Tibial nerve (tissue), 4 donors: Measurements from ENCODE around the gene PNPLA6. TPM values are rescaled to one million over a fixed set of nuclear protein-coding genes. Genes with fewer than 3 reads are reported as not detected.

Source experiments
- DNase-seq, 2 donors: peaks; one replicate each; pipeline ENCODE4 v3.0.0-alpha.2; 2019; ENCODE audit warnings: low spot score in 2 of 2
- H3K27ac ChIP-seq, 4 donors: fragments of 200-600 bp; sonication (generic) in 3 of 4; one replicate each; pipeline ENCODE4 v1.5.1; 2017 to 2019; ENCODE audit warnings: mild to moderate bottlenecking in 1 of 4
- H3K27me3 ChIP-seq, 2 donors: fragments of 200-600 bp; sonication (generic) in 1 of 2; one replicate each; pipeline versions ENCODE4 v1.5.1 to v1.6.0; 2017 to 2019
- H3K36me3 ChIP-seq, 3 donors: fragments of 200-600 bp; sonication (generic); one replicate each; pipeline ENCODE4 v1.5.1; 2018 to 2019
- H3K4me1 ChIP-seq, 4 donors: fragments of 200-600 bp; sonication (generic) in 3 of 4; one replicate each; pipeline ENCODE4 v1.5.1; 2017 to 2019
- H3K4me3 ChIP-seq, 4 donors: fragments of 200-600 bp; sonication (generic) in 3 of 4; one replicate each; pipeline ENCODE4 v1.5.1; 2017 to 2019; ENCODE audit warnings: mild to moderate bottlenecking in 1 of 4, moderate library complexity in 1 of 4
- H3K9me3 ChIP-seq, 4 donors: fragments of 200-600 bp; sonication (generic) in 3 of 4; one replicate each; pipeline ENCODE4 v1.5.1; 2017 to 2019
- EP300 ChIP-seq, 2 donors: sonication (generic); formaldehyde crosslinking; IDR thresholded peaks; one replicate each; pipeline ENCODE4 v1.6.1; 2017; ENCODE audit warnings: antibody characterized with exemption in 2 of 2, mild to moderate bottlenecking in 1 of 2
- POLR2A ChIP-seq, 2 donors: fragments of 450-650 bp; IDR thresholded peaks; one replicate each; pipeline ENCODE4 v1.6.1; 2017; ENCODE audit warnings: antibody characterized with exemption in 2 of 2, mild to moderate bottlenecking in 2 of 2, moderate library complexity in 2 of 2
- WGBS, 2 donors: methylation state at CpG; one replicate each; pipeline ENCODE4 v1.1.5; 2018; 5-methylcytosine and 5-hydroxymethylcytosine counted together
- total RNA-seq, 4 donors: library from RNA; depleted of rRNA; stranded (reverse); fragments of >200 nt; gene quantifications; one replicate each; pipeline ENCODE4 v1.1.0, GENCODE V29; 2016
- TF ChIP-seq, protein P1 (sequence below), 5 experiments: fragments of 200-600 bp in 3 of 5; fragments of 450-650 bp in 2 of 5; sonication (generic) in 3 of 5; IDR thresholded peaks; one replicate each; pipeline ENCODE4 v1.5.1; 2016 to 2019; ENCODE audit warnings: antibody characterized with exemption in 5 of 5, mild to moderate bottlenecking in 3 of 5, moderate library complexity in 2 of 5

Gene PNPLA6
- total RNA-seq, 4 donors from 2014 or later: 66.3 to 138 (median 68.3) TPM

DNA sequence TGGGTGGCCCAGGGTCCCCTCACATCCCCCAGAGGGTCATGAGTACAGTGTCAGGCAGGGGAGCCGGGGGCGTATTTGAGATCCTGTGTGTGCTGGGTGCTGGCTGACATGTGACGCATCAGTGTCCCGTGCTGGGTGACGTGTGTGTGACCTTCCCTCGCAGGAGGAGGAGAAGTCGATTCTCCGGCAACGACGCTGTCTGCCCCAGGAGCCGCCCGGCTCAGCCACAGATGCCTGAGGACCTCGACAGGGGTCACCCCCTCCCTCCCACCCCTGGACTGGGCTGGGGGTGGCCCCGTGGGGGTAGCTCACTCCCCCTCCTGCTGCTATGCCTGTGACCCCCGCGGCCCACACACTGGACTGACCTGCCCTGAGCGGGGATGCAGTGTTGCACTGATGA, 25.8 kb downstream of the PNPLA6 start:
- Histone ChIP-seq H3K4me3 (no peak overlapping the region), H3K36me3 (peaks cover 2 to 70% (median 11%) of the 10 kb centered on the region in 3 donors), H3K9me3 (peaks cover 0 to 7% (median 0%) of the 10 kb centered on the region in 4 donors), H3K27me3 (no peaks in the 10 kb centered on the region), H3K4me1 (no peaks in the 10 kb centered on the region), H3K27ac (no peak overlapping the region)
- DNase-seq: no peak
- 80 to 92% methylated on average over 7 to 17 of the region's 17 CpGs for WGBS, 2 donors
- TF ChIP-seq, protein P1, sequence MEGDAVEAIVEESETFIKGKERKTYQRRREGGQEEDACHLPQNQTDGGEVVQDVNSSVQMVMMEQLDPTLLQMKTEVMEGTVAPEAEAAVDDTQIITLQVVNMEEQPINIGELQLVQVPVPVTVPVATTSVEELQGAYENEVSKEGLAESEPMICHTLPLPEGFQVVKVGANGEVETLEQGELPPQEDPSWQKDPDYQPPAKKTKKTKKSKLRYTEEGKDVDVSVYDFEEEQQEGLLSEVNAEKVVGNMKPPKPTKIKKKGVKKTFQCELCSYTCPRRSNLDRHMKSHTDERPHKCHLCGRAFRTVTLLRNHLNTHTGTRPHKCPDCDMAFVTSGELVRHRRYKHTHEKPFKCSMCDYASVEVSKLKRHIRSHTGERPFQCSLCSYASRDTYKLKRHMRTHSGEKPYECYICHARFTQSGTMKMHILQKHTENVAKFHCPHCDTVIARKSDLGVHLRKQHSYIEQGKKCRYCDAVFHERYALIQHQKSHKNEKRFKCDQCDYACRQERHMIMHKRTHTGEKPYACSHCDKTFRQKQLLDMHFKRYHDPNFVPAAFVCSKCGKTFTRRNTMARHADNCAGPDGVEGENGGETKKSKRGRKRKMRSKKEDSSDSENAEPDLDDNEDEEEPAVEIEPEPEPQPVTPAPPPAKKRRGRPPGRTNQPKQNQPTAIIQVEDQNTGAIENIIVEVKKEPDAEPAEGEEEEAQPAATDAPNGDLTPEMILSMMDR (IDR thresholded peaks at IDR 0.05): no peak
- TF ChIP-seq POLR2A (IDR thresholded peaks at IDR 0.05) (no peak), EP300 (IDR thresholded peaks at IDR 0.05) (no peak)

GRCh38 chr19:7562646-7563393, 27.3 kb downstream of the PNPLA6 start:
- 52 to 56% methylated on average over 16 of the region's 16 CpGs for WGBS, 2 donors
- TF ChIP-seq EP300 (IDR thresholded peaks at IDR 0.05): no peak
- no peak for TF ChIP-seq POLR2A (IDR thresholded peaks at IDR 0.05)
- TF ChIP-seq, protein P1 (IDR thresholded peaks at IDR 0.05): no peak

DNA sequence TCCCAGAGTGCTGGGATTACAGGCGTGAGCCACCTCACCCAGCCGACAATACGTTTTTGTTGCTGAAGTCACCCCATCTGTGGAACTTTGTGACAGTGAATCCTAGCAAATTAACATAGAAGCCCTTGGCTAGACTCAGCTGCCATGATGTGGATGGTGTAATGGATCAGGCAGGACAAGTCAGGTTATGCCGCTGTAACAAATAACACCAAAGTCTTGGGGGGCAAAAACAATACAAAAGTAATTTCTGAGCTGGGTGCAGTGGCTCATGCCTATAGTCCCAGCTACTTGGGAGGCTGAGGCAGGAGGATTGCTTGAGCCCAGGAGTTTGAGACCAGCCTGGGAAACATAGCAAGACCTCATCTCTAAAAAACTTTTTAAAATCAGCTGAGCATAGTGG, 29.3 kb downstream of the PNPLA6 start:
- Histone ChIP-seq H3K36me3 (peaks cover 0 to 35% (median 0%) of the 10 kb centered on the region in 3 donors), H3K4me3 (no peak overlapping the region), H3K4me1 (no peaks in the 10 kb centered on the region), H3K27ac (no peak overlapping the region), H3K9me3 (peaks cover 0 to 7% (median 0%) of the 10 kb centered on the region in 4 donors), H3K27me3 (no peaks in the 10 kb centered on the region)
- WGBS, 2 donors: 85 to 96% methylated on average over 4 of the region's 4 CpGs
- TF ChIP-seq, protein P1 (IDR thresholded peaks at IDR 0.05): no peak
- no peak for TF ChIP-seq POLR2A (IDR thresholded peaks at IDR 0.05)
- no peak for TF ChIP-seq EP300 (IDR thresholded peaks at IDR 0.05)
- no peak for DNase-seq

More at GRCh38 chr19:7562646-7563393, 27.3 kb downstream of the PNPLA6 start:
- Histone ChIP-seq H3K36me3 (peaks cover 0 to 55% (median 0%) of the 10 kb centered on the region in 3 donors), H3K4me1 (no peaks in the 10 kb centered on the region), H3K27ac (no peak overlapping the region), H3K27me3 (no peaks in the 10 kb centered on the region), H3K4me3 (no peak overlapping the region), H3K9me3 (peaks cover 0 to 7% (median 0%) of the 10 kb centered on the region in 4 donors)
- no peak for DNase-seq

DNA sequence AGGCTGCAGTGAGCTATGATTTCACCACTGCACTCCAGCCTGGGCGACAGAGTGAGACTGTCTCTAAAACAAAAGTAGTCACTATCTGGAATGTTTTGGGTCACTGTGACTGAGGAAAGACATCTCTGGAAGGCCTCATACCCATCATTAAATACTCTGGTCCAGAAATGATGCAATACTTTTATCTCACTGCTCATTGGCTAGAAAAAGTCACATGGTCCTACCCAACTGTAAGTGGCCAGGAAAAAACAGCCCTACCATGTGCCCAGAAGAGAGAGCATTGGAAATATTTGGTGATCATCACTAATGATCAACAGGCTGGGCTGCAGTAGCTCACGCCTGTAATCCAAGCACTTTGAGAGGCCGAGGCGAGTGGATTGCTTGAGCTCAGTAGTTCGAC, 29.8 kb downstream of the PNPLA6 start:
- no peaks in the 10 kb centered on the region for H3K27me3 ChIP-seq
- WGBS, 2 donors: 88 to 94% methylated on average over 5 of the region's 5 CpGs
- no peak for DNase-seq
- H3K36me3 ChIP-seq: peaks cover 0 to 30% (median 0%) of the 10 kb centered on the region in 3 donors
- peaks cover 0 to 2% (median 0%) of the 10 kb centered on the region in 4 donors for H3K9me3 ChIP-seq
- TF ChIP-seq EP300 (IDR thresholded peaks at IDR 0.05): no peak
- no peak for TF ChIP-seq POLR2A (IDR thresholded peaks at IDR 0.05)
- TF ChIP-seq, protein P1 (IDR thresholded peaks at IDR 0.05): no peak
- no peaks in the 10 kb centered on the region for H3K4me1 ChIP-seq
- H3K27ac ChIP-seq: no peak overlapping the region
- H3K4me3 ChIP-seq: no peak overlapping the region

DNA sequence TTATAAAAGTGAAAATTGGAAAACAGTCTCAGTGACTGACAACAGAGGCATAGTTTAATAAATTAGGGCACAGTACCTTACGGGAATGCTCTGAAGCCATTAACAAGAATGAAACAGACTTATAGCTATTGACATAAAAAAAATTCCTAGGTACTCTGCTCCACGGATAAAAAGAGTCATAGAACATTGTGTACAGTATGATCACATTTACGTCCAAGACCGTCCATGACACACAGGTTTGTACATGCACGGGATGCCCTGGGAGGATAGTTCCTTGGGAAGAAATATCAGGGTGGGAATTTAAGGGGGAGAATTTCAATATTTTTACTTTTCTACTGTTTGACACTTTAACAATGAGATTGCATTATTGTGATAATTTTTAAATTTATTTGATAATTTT, 35.2 kb downstream of the PNPLA6 start:
- Histone ChIP-seq H3K27me3 (no peaks in the 10 kb centered on the region), H3K9me3 (no peaks in the 10 kb centered on the region), H3K4me1 (no peaks in the 10 kb centered on the region), H3K27ac (no peak overlapping the region), H3K4me3 (no peak overlapping the region), H3K36me3 (no peaks in the 10 kb centered on the region)
- no peak for DNase-seq
- 76% methylated on average over 5 of the region's 5 CpGs for WGBS, 2 donors
- TF ChIP-seq EP300 (IDR thresholded peaks at IDR 0.05): no peak
- TF ChIP-seq POLR2A (IDR thresholded peaks at IDR 0.05): no peak
- TF ChIP-seq, protein P1 (IDR thresholded peaks at IDR 0.05): no peak
